OCI-LY7 (cell line): Measurements from ENCODE around the gene SLC2A8. TPM values are rescaled to one million over a fixed set of nuclear protein-coding genes. Genes with fewer than 3 reads are reported as not detected.

Source experiments
- BruUV-seq: library from RNA; stranded (reverse); fragments of 400-500 nt; replicated peaks from 2 replicates; lab custom pipeline; 2021; lab: Mats Ljungman, UMichigan
- CTCF ChIA-PET: fragments of 300-600 bp; sonication (Branson Sonifier 250); formaldehyde crosslinking; loops from one replicate; lab custom pipeline; 2022; ENCODE audit warnings: antibody characterized with exemption; ENCODE audit not compliant: unreplicated experiment; lab: Charles Lee
- POLR2A ChIA-PET: fragments of 300-600 bp; sonication (Branson Sonifier 250); formaldehyde crosslinking; loops from one replicate; lab custom pipeline; 2022; ENCODE audit warnings: antibody characterized with exemption; lab: Charles Lee
- DNase-seq: peaks from one replicate; pipeline ENCODE4 v3.0.0-alpha.2; 2015; ENCODE audit warnings: low spot score
- H2AFZ ChIP-seq: fragments of 200-600 bp; sonication (generic), shearing (Covaris generic); 2 replicates; pipeline ENCODE4 v1.6.1; 2014; ENCODE audit warnings: mild to moderate bottlenecking, antibody characterized with exemption, low read length, moderate library complexity
- H3K27ac ChIP-seq: fragments of 200-600 bp; sonication (generic); 2 replicates; pipeline ENCODE4 v1.5.1; 2014; ENCODE audit warnings: mixed run types, low read depth, mild to moderate bottlenecking, moderate library complexity, low read length, inconsistent platforms; ENCODE audit not compliant: poor library complexity, severe bottlenecking
- H3K36me3 ChIP-seq: fragments of 200-600 bp; sonication (generic); 2 replicates; pipeline ENCODE4 v1.6.1; 2014; ENCODE audit warnings: mild to moderate bottlenecking, antibody characterized with exemption, low read length, moderate library complexity, mixed read lengths; ENCODE audit not compliant: insufficient read depth
- H3K4me1 ChIP-seq: fragments of 200-600 bp; sonication (generic); 2 replicates; pipeline ENCODE4 v1.5.1; 2014; ENCODE audit warnings: mild to moderate bottlenecking, low read length; ENCODE audit not compliant: insufficient read depth, poor library complexity, severe bottlenecking
- H3K4me2 ChIP-seq: fragments of 200-600 bp; sonication (generic); 2 replicates; pipeline ENCODE4 v1.6.1; 2014; ENCODE audit warnings: mild to moderate bottlenecking, low read length
- H3K4me3 ChIP-seq: fragments of 200-600 bp; sonication (generic); 2 replicates; pipeline ENCODE4 v1.5.1; 2014; ENCODE audit warnings: mild to moderate bottlenecking, low read depth, low read length; ENCODE audit not compliant: poor library complexity, severe bottlenecking
- H3K79me2 ChIP-seq: fragments of 200-600 bp; sonication (generic); 2 replicates; pipeline ENCODE4 v1.6.1; 2016; ENCODE audit warnings: low read depth, mild to moderate bottlenecking, low read length, moderate library complexity, mixed read lengths; ENCODE audit not compliant: insufficient read depth
- H3K9me2 ChIP-seq: fragments of 200-600 bp; sonication (generic); 2 replicates; pipeline ENCODE4 v1.6.1; 2016; ENCODE audit warnings: mild to moderate bottlenecking, low read length, mixed read lengths; ENCODE audit not compliant: insufficient read depth
- H3K9me3 ChIP-seq: fragments of 200-600 bp; sonication (generic); 2 replicates; pipeline ENCODE4 v1.6.1; 2014; ENCODE audit warnings: mild to moderate bottlenecking, mixed run types, low read length, mixed read lengths
- H4K20me1 ChIP-seq: fragments of 200-600 bp; sonication (generic); 2 replicates; pipeline ENCODE4 v1.6.1; 2014; ENCODE audit warnings: mild to moderate bottlenecking, antibody characterized with exemption, low read length, moderate library complexity, mixed read lengths; ENCODE audit not compliant: insufficient read depth
- EZH2phosphoT487 ChIP-seq: fragments of 200-600 bp; sonication (generic); IDR thresholded peaks from 2 replicates; pipeline ENCODE4 v1.6.1; 2018; ENCODE audit warnings: low read depth, borderline replicate concordance, mild to moderate bottlenecking, mixed run types, antibody characterized with exemption, low read length, moderate library complexity, mixed read lengths
- intact Hi-C: fragments of 100-400 bp; cut with micrococcal nuclease; formaldehyde crosslinking; loops from one replicate; pipeline ENCODE4 v1.10.0; 2022; ENCODE audit not compliant: unreplicated experiment
- total RNA-seq, 2 experiments: library from RNA; depleted of rRNA in 1 of 2; stranded (reverse); fragments of >200 nt in 1 of 2; shearing (Covaris generic) in 1 of 2; gene quantifications; 2 replicates each; pipeline ENCODE4 v1.2.3, GENCODE V29; 2014 to 2022
- TF ChIP-seq, protein P1 (sequence below): fragments of 200-600 bp; sonication (generic); conservative IDR thresholded peaks from 2 replicates; pipeline ENCODE4 v1.5.1; 2014; ENCODE audit warnings: mild to moderate bottlenecking, antibody characterized with exemption, low read length, moderate library complexity, mixed read lengths

Gene SLC2A8
- total RNA-seq, 2 experiments from 2014 or later = 11.9 to 19.6 TPM

GRCh38 chr9:127395497-127396252 lies 1.3 kb upstream of the SLC2A8 start:
- Histone ChIP-seq H3K36me3 (no peaks in the 10 kb centered on the region), H3K79me2 (no peaks in the 10 kb centered on the region), H4K20me1 (no peaks in the 10 kb centered on the region), H3K9me2 (no peaks in the 10 kb centered on the region), H3K4me2 (peak overlapping the region; percentile 85), H3K9me3 (no peaks in the 10 kb centered on the region), H2AFZ (peak overlapping the region; percentile 76; the same call in 1 of the 2 replicates), H3K4me3 (peak overlapping the region; percentile 69), H3K4me1 (peaks cover 12% of the 10 kb centered on the region), H3K27ac (no peak overlapping the region)
- TF ChIP-seq, protein P1, sequence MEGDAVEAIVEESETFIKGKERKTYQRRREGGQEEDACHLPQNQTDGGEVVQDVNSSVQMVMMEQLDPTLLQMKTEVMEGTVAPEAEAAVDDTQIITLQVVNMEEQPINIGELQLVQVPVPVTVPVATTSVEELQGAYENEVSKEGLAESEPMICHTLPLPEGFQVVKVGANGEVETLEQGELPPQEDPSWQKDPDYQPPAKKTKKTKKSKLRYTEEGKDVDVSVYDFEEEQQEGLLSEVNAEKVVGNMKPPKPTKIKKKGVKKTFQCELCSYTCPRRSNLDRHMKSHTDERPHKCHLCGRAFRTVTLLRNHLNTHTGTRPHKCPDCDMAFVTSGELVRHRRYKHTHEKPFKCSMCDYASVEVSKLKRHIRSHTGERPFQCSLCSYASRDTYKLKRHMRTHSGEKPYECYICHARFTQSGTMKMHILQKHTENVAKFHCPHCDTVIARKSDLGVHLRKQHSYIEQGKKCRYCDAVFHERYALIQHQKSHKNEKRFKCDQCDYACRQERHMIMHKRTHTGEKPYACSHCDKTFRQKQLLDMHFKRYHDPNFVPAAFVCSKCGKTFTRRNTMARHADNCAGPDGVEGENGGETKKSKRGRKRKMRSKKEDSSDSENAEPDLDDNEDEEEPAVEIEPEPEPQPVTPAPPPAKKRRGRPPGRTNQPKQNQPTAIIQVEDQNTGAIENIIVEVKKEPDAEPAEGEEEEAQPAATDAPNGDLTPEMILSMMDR = no peak
- TF ChIP-seq EZH2phosphoT487 = no peak
- DNase-seq = no peak
- ChIA-PET CTCF (no interaction called here), POLR2A (no interaction called here)
- no TSS peak for BruUV-seq
- intact Hi-C loops = loop anchor here (2.0 to 10.0 kb wide), 3 partner anchors 121 to 453 kb away; no protein-coding TSS in a partner anchor

- H3K36me3 ChIP-seq = no peaks in the 10 kb centered on the region
- TF ChIP-seq, protein P1 = no peak
- TF ChIP-seq EZH2phosphoT487 = no peak
- H3K79me2 ChIP-seq = no peaks in the 10 kb centered on the region
- H3K27ac ChIP-seq = no peak overlapping the region
- H3K9me2 ChIP-seq = no peaks in the 10 kb centered on the region
- peak overlapping the region; percentile 69 for H3K4me3 ChIP-seq
- BruUV-seq = no TSS peak
- CTCF ChIA-PET = interaction anchor here (0.7 to 1.0 kb wide), 4 partner anchors 19 to 195 kb away, joined by 3 to 4 read pairs (median 3); no protein-coding TSS in a partner anchor
- POLR2A ChIA-PET = interaction anchor here (0.5 to 1.5 kb wide), 9 partner anchors 11 to 177 kb away, joined by 3 to 9 read pairs (median 3); partner anchors contain the start of genes LRSAM1 and RPL12
- H3K4me1 ChIP-seq = peaks cover 12% of the 10 kb centered on the region
- no peaks in the 10 kb centered on the region for H4K20me1 ChIP-seq
- H3K9me3 ChIP-seq = no peaks in the 10 kb centered on the region
- peak overlapping the region; percentile 85 for H3K4me2 ChIP-seq
- intact Hi-C loops = loop anchor here (2.0 to 10.0 kb wide), 3 partner anchors 122 to 454 kb away; no protein-coding TSS in a partner anchor
- peak overlapping the region; percentile 76 for H2AFZ ChIP-seq
- no peak for DNase-seq
Measured at GRCh38 chr9:127396253-127396807, 639 bp upstream of the SLC2A8 start.
